Pons (tissue), 1 donor: ENCODE data around the gene MYO6.

Experiments
- DNase-seq: peaks from one replicate; pipeline ENCODE4 v3.0.0-alpha.2; 2016; ENCODE audit warnings: low spot score

The MYO6 gene

GRCh38 chr6:75947935-75948334 is 198.9 kb downstream of the MYO6 start:
- DNase-seq = no peak

- no peak for DNase-seq
Measured at GRCh38 chr6:75952128-75952527, 203.1 kb downstream of the MYO6 start.

- DNase-seq = no peak
Measured at GRCh38 chr6:75963569-75963968, 214.5 kb downstream of the MYO6 start.

- DNase-seq = no peak
Measured at GRCh38 chr6:75968143-75968542, 219.1 kb downstream of the MYO6 start.
